ENCODE results near the gene SPP2. TPM values are rescaled to one million over a fixed set of nuclear protein-coding genes. Genes with fewer than 3 reads are reported as not detected.

The SPP2 gene
- not detected for total RNA-seq

GRCh38 chr2:234050455-234051135 lies at the start of gene SPP2:
Gene SPP2 (plus strand): TSS chr2:234050702. CDS start chr2:234050787, 85 bp downstream.
- H3K27ac ChIP-seq: no peak within 1 kb of the TSS
- no peaks in the 10 kb centered on the region for H3K27me3 ChIP-seq
- no peaks in the 10 kb centered on the region for H3K36me3 ChIP-seq
- no peak within 1 kb of the TSS for H3K4me3 ChIP-seq
- no peaks in the 10 kb centered on the region for H3K4me1 ChIP-seq
- no peak for DNase-seq (ENCODE audit: low spot score)
- TF ChIP-seq, protein P1, sequence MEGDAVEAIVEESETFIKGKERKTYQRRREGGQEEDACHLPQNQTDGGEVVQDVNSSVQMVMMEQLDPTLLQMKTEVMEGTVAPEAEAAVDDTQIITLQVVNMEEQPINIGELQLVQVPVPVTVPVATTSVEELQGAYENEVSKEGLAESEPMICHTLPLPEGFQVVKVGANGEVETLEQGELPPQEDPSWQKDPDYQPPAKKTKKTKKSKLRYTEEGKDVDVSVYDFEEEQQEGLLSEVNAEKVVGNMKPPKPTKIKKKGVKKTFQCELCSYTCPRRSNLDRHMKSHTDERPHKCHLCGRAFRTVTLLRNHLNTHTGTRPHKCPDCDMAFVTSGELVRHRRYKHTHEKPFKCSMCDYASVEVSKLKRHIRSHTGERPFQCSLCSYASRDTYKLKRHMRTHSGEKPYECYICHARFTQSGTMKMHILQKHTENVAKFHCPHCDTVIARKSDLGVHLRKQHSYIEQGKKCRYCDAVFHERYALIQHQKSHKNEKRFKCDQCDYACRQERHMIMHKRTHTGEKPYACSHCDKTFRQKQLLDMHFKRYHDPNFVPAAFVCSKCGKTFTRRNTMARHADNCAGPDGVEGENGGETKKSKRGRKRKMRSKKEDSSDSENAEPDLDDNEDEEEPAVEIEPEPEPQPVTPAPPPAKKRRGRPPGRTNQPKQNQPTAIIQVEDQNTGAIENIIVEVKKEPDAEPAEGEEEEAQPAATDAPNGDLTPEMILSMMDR (IDR thresholded peaks at IDR 0.05): no peak
- no peaks in the 10 kb centered on the region for H3K9me3 ChIP-seq

DNA sequence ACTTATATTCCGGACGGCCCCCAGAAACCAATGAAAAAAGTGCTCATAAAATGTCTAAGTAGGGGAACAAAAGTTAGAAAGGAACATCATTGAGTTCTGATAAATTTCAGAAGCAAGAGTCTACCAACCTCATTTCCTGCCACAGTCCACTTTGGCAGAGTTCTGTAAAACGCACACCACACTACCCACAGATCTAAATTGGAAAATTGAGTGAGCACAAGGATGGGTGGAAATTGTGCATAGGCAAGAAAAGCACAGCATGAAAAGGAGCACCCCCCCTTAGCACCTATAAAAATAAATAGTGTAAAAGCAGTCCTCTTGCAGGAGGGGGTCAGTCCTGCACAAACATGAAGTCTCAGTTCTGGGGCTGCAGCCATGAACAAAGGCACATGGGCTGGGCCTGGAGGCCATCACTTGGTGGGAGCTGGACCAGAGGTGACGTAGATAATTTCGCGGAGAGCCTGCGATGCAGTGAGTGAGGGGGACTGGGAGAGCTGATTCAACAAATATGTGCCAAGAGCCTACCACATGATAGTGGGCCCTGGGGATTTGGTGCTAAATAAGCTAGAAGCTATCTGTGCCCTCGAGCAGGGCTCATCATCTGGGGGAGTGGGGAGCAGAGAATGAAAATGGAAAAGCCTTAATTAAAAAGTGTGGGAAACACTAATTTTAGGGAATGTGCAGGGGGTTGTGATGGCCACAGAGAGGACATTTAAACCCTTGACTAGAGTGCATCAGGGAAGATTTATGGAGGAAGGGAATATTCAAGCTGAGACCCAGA lies 48.9 kb upstream of the SPP2 start:
- H3K27me3 ChIP-seq: no peaks in the 10 kb centered on the region
- TF ChIP-seq, protein P1 (IDR thresholded peaks at IDR 0.05): no peak
- no peak for DNase-seq (ENCODE audit: low spot score)

DNA sequence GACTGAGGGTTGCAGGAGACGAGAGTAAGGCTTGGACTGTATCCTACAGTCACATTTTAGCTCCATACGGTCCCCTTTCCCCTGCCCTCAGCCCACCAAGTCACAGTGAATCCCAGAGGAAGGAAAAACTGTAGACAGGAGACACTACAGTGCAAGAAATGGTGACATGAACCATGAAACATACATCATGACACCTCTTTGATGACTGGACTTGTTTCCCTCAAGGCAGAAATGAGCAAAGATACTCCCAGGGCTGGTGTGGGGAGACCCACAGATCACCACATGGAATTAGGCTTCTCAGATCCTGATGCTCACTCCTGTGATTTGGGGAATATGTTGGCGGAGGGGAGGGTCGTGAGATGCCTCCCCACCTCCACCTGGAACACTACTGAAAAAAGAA lies 48.2 kb upstream of the SPP2 start:
- H3K4me3 ChIP-seq: no peak overlapping the region
- no peak overlapping the region for H3K27ac ChIP-seq
- no peaks in the 10 kb centered on the region for H3K27me3 ChIP-seq
- no peaks in the 10 kb centered on the region for H3K36me3 ChIP-seq
- no peaks in the 10 kb centered on the region for H3K4me1 ChIP-seq
- no peak for DNase-seq (ENCODE audit: low spot score)
- H3K9me3 ChIP-seq: no peaks in the 10 kb centered on the region
- TF ChIP-seq, protein P1 (IDR thresholded peaks at IDR 0.05): no peak

More for the DNA sequence above, 48.9 kb upstream of the SPP2 start:
- Histone ChIP-seq H3K27ac (no peak overlapping the region), H3K4me1 (no peaks in the 10 kb centered on the region), H3K36me3 (no peaks in the 10 kb centered on the region), H3K4me3 (no peak overlapping the region), H3K9me3 (no peaks in the 10 kb centered on the region)

GRCh38 chr2:234003972-234004617 lies 46.4 kb upstream of the SPP2 start:
- no peaks in the 10 kb centered on the region for H3K4me1 ChIP-seq
- H3K9me3 ChIP-seq: no peaks in the 10 kb centered on the region
- no peak for DNase-seq (ENCODE audit: low spot score)
- no peaks in the 10 kb centered on the region for H3K36me3 ChIP-seq
- H3K27ac ChIP-seq: no peak overlapping the region
- no peaks in the 10 kb centered on the region for H3K27me3 ChIP-seq
- no peak overlapping the region for H3K4me3 ChIP-seq
- TF ChIP-seq, protein P1 (IDR thresholded peaks at IDR 0.05): no peak

DNA sequence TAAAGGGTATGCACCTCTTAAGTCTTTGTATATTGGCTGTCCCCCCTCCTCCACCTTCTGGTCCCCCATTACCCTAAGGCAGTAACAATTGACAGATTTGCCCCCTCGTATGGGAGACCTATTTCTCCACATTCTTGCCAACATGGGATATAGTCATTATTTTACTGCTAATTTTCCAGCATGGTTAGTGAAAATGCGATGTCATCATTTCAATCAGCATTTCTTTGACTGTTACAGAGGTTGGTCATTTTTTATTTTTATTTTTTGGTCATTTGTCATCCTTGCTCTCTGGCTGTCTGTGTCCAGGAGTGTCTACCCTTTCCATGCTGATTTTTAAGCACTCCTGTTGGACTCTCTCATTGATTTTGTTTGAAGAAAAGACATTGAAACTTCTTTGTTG lies 45.4 kb upstream of the SPP2 start:
- Histone ChIP-seq H3K27ac (no peak overlapping the region), H3K36me3 (no peaks in the 10 kb centered on the region), H3K9me3 (no peaks in the 10 kb centered on the region), H3K4me3 (no peak overlapping the region), H3K4me1 (no peaks in the 10 kb centered on the region), H3K27me3 (no peaks in the 10 kb centered on the region)
- no peak for DNase-seq (ENCODE audit: low spot score)
- TF ChIP-seq, protein P1 (IDR thresholded peaks at IDR 0.05): no peak

Data from right atrium auricular region (tissue), 2 donors.